DMS114 treated with DMSO at 0.1 percent for 48 hours (cell line): ENCODE data around the gene MGAM2.

Experiments
- DNase-seq: peaks from one replicate; lab custom pipeline; 2025; ENCODE audit not compliant: unreplicated experiment; lab: John Stamatoyannopoulos, UW

Gene MGAM2

GRCh38 chr7:142175594-142175993 lies 64.1 kb downstream of the MGAM2 start:
- DNase-seq: no peak

- no peak for DNase-seq
Observed at GRCh38 chr7:142176901-142177300, 65.4 kb downstream of the MGAM2 start.

GRCh38 chr7:142177869-142178268 lies 66.4 kb downstream of the MGAM2 start:
- DNase-seq: no peak

GRCh38 chr7:142180426-142180825 lies 68.9 kb downstream of the MGAM2 start:
- DNase-seq: no peak

- DNase-seq: no peak
Observed at GRCh38 chr7:142181211-142181610, 69.7 kb downstream of the MGAM2 start.

GRCh38 chr7:142181966-142182365 lies 70.4 kb downstream of the MGAM2 start:
- DNase-seq: no peak

- DNase-seq: no peak
Observed at GRCh38 chr7:142185069-142185468, 73.6 kb downstream of the MGAM2 start.

- no peak for DNase-seq
Observed at GRCh38 chr7:142185801-142186200, 74.3 kb downstream of the MGAM2 start.

GRCh38 chr7:142188154-142188553 lies 76.6 kb downstream of the MGAM2 start:
- no peak for DNase-seq

- peak; percentile 32 for DNase-seq
Observed at GRCh38 chr7:142188846-142189245, 77.3 kb downstream of the MGAM2 start.

- DNase-seq: no peak
Observed at GRCh38 chr7:142194201-142194600, 82.7 kb downstream of the MGAM2 start.

GRCh38 chr7:142196066-142196840 lies 84.7 kb downstream of the MGAM2 start:
- DNase-seq: no peak

- no peak for DNase-seq
Observed at GRCh38 chr7:142200206-142200605, 88.7 kb downstream of the MGAM2 start.

- no peak for DNase-seq
Observed at GRCh38 chr7:142228537-142229104, 117.1 kb downstream of the MGAM2 start.

GRCh38 chr7:142231716-142232115 lies 120.2 kb downstream of the MGAM2 start:
- DNase-seq: no peak

- DNase-seq: no peak
Observed at GRCh38 chr7:142240546-142240945, 129.0 kb downstream of the MGAM2 start.

GRCh38 chr7:142243823-142244222 lies 132.3 kb downstream of the MGAM2 start:
- DNase-seq: no peak

- no peak for DNase-seq
Observed at GRCh38 chr7:142248166-142249160, 136.9 kb downstream of the MGAM2 start.

GRCh38 chr7:142249918-142250317 lies 138.4 kb downstream of the MGAM2 start:
- no peak for DNase-seq

GRCh38 chr7:142250705-142251104 lies 139.2 kb downstream of the MGAM2 start:
- DNase-seq: no peak

- DNase-seq: no peak
Observed at GRCh38 chr7:142257958-142258357, 146.4 kb downstream of the MGAM2 start, which contains the start of gene PRSS58. Gene PRSS58, minus strand, starts transcription at chr7:142258058. Its CDS starts 351 bp downstream, at chr7:142257707.
